HG03571 (cell line): ENCODE measurements around the gene CEACAM8.
"Not testable (repeated sequence)": the region's sequence is repeated elsewhere in the genome, so short reads cannot be mapped to it uniquely, and the experiment has no call there.

Source experiments
- ATAC-seq: cut with Tn5 transposase; IDR thresholded peaks from one replicate; pipeline ENCODE4 v1.9.1; 2021; ENCODE audit not compliant: unreplicated experiment

CEACAM8 gene

DNA sequence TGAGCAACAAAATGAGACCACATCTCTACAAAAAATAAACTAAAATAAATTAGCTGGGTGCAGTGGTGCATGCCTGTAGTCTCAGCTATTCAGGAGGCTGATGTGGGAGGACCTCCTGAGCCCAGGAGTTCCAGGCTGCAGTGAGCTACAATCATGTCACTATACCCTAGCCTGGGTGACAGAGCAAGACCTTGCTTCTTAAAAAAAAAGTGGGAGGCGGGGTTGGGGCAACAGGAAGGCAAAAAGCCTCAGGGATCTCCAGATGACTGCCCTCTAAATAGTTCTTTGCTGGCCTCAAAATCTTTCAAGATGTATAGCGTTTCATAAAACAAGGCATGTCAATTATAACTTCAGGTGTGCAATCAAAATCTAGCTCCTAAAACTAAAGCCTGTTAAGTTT lies 18.5 kb downstream of the CEACAM8 start:
- no peak for ATAC-seq

DNA sequence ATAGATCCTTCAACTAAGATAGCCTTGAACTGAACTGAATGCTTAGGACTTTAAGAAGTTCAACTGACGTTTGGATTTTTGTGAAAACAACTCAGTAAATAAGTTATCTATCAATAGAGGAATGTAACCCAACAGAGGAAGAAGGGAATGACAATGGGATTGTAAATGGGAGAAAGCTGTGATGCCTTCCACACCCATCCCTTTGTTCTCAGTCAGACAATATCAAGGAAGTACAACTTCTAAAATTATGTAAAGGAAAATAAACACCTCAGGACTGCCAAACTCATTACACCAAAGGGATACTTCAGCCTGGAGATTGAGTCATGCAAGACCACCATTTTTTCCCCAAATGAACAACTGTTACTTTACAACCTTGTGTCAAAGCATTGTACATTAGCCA lies 21.1 kb downstream of the CEACAM8 start:
- no peak for ATAC-seq

DNA sequence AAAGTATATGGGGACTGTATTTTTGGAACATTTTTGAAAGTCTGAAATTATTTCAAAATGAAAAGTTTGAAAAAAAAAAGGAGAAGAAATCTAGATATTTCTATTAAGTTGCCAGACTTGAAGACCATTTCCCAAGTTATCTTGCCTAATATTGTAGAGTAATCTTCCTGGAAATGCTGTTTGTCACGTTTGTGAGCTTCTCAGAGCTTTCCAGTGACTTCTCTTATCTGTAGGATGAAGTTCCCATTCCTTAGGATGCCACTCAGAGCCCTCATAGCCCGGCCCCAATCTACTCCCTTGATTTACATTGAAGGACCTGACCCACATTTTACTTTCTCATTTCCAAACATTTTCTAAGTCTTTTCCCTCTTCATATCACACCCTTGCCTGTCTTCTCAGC lies 23.6 kb downstream of the CEACAM8 start:
- no peak for ATAC-seq

DNA sequence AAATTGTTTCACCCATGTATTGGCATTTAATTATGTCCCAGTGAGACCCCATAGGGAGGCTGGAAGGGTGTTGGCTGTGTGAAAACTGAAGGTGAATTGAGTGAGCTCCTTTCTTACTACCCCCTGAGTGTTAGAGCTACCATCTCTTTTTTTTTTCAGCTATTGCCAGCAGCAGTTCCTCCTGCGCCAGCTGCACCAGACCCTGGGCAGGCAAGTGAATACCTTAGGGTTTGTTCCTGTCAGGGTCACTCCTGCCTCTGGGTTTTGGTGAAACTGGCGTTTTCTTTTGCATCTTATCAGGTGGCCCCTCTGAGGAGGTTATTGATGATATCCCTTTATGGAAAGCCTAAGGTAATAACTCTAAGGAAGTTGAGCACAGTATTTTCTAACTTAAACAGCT lies 25.5 kb downstream of the CEACAM8 start:
- ATAC-seq: no peak

DNA sequence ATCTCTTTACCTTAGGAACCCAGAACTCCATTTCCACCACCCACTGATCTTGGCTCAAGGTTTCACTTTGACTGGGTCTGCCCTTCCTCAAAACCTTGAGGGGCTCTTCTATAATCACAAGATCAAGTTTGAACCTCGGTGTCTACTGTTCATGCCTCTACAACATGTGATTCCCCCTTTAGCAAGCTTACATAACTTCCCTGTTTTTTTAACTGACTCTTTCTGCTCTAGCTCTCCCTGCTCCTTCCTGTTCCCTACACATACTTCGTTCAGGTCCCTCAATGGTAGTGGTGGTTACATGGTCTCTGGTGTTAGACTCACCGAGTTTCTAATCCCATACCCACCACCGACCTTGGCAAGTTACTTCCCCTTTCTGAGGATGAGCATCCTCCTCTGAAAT lies 26.7 kb downstream of the CEACAM8 start:
- ATAC-seq: no peak

DNA sequence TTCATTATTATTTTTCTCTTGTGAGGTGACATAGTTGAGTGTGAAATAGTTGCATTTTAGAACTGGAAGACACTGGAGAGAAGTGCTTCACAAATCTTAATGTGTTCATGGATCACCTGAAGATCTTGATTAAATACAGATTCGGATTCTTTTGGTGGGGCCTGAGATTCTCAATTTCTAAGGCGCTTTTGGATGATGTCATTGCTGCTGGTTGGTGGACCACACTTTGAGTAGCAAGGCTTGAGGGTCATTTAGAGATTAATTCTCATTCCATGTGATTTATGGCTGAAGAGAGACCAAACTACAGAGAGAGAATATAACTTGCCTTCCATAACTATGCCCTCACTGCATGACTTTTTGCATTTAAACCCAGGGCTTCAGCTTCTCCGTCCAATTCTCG lies 27.2 kb downstream of the CEACAM8 start:
- ATAC-seq: no peak

DNA sequence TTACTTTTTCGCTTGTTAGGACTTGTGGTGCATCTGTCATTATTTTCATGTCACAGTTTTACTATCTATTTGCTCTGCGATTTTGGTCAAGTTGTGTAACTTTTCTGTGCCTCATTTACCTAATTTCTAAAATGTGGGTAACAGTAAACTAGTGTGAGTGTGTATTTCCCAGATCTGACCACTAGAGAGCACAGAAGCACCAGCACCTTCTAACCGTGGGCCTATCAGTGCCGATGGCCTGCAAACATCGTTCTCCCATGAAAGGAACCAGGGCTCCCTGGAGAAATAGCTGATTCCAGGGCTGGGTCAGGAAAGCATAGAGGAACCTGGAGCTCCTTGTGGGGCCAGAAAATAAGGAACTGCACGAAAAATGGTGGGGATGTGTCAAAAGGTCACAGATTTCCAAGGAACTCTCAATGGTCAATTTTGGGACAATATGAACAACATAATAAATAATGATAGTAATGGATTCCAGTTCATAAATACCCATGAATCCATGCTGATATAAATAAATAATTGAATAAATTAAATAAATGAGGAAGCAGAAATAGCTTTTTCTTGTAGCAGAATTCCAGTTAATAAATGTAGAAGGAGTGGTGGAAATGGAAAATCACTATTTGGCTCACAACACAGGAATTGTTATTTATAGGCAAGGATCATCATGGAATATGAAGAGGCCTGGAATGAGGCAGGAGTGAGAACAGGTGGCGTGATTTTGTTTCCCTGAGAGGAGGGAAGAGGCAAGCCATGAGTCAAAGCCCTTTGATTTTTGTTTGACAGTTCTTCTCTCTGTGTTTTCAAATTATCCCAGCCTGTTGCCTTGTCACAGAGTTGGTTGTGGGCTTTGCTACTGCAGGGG lies 31.1 kb downstream of the CEACAM8 start:
- ATAC-seq: no peak

DNA sequence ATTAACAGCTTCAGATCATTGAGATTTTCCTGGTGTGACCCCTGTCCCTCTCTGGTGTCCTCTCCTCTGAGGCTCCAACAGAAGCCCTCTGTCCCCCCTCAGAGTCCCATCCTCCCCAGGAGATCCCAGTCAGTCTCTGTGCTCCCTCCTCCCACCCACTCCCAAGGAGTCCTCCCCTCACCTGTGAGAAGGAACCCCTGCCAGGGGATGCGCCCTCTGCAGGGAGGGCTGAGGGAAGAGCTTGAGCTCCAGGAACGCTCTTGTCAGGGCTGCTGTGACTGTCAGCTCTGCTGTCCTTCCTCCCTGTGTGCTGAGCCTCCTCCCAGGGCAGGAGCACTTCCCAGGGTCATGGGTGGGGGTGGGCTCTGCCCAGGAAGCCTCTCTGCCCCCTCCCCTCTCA lies 33.2 kb downstream of the CEACAM8 start:
- ATAC-seq: no peak

DNA sequence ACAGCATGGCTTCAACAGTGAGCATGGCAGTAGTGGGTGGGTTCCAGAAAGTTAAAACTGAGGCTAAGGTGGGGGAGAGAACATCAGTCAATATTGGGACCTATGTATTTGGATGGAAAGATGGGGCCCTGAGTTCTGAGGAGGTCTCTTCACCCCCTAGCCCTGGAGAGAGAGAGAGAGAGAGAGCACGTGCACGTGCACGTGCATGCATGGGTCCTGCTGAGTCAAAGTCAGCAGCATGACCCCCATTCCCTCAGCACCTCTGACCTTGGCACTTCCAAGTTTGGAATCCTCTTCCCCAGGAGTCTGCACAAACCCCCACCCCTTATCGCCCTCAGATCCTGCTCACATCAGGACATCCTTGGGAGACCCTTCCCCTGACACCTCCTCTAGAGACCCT lies 34.0 kb downstream of the CEACAM8 start:
- ATAC-seq: no peak

DNA sequence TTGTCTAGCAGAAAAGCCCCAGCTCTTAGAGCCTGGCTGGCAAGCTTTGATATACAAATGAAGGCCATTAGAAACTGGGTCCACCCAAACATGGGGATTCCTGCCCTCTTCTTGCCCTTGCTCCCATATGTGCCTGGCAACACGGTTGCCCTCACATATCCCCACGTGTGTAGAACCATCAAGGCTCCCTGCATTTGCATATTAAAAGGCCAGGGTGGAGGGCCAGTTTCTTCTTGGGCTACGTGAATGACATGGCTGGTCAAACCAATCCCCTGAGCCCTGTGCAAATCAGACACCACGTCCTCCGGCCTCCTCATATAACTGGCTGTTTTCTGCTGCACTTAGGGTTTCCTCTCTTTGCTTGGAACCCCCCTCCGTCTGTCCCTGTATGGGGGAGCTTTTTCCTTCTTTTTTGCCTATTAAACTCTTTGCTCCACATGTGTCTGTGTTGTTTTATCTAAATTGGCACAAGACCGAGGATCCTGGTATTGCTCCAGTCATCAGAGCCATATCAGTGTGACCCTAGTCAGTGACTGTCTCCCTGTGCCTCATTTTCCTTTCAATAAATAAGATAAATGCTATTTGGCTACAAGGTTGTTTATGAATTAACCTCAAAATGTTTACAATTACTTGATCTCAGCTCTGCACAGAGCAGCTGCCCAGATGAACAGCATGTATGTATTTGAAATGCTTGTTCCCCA lies 36.1 kb downstream of the CEACAM8 start:
- no peak for ATAC-seq

DNA sequence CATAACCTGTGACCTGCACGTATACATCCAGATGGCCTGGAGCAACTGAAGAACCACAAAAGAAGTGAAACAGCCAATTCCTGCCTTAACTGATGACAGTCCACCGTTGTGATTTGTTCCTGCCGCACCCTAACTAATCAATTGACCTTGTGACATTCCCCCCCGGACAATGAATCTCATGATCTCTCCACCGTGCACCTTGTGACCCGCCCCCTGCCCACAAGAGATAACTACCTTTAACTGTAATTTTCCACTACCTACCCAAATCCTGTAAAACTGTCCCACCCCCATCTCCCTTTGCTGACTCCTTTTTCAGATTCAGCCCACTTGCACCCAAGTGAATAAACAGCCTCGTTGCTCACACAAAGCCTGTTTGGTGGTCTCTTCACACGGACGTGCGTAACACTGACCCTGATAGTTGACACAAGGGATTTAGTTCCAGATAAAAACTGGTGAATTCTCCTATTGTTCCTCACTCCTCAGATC lies 37.3 kb downstream of the CEACAM8 start:
- not testable (repeated sequence) for ATAC-seq

DNA sequence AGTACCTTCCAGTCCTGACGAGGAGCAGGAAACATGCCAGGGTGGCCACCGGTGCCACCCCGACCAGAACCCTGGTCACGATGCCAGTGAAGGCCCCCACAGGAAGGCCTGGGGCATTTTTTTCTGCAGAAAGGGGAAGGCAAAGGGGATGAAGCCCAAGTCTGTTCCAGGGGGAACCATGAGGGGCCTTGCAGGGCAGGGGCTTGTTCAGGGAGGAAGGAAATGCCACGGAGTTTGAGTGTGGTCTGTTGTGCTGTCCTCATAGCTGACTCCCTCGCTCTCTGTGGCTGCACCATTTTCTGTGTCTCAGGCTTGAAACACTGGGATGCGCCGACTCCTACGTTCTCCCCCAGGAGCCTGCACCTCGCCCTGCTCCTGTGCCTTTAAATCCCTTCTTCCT lies 38.9 kb downstream of the CEACAM8 start:
- ATAC-seq: no peak

DNA sequence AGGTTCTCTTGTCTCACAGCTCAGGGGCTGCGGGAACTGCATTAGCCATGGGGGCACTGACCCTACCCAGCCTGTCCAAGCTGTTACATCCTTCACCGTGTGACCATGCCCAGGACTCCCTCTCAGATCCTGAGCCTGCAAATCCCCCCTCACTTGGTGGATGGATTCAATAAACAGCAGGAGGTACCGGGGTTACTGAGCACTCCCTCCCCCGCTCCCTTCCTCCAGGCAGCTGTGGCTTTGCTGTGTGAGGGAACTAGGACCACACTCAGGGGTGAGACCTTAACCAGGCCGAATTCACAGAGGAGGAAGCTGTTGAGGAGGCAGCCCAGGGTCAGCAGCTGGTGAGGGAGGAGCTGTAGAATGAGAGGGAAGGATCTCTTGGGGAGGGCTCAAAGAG lies 39.4 kb downstream of the CEACAM8 start:
- no peak for ATAC-seq

DNA sequence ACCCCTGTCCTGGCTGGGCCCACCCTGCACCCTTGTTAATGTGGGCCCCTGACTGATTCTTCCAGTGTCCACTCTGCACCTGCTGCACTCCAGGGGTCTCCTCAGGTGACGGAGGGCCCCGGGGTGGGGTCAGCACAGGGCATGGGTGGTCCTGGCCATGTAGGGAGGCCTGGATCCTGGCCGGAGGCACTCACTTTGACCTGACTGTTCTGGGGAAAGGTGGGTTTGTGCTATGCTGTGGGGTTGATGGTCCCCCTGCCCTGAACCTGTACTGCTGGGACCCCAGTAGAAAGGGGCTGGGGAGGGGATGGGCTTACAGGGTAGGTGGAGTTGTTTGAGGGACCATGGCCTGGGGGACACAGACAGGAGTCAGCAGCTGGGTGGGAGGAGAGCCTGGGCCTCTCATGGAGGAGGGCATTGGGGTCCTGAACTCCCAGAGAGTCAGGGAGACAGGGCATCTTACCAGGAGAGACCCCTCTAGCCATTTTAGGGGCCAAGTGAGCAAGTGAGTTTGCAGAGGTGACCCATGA lies 40.6 kb downstream of the CEACAM8 start:
- ATAC-seq: no peak

DNA sequence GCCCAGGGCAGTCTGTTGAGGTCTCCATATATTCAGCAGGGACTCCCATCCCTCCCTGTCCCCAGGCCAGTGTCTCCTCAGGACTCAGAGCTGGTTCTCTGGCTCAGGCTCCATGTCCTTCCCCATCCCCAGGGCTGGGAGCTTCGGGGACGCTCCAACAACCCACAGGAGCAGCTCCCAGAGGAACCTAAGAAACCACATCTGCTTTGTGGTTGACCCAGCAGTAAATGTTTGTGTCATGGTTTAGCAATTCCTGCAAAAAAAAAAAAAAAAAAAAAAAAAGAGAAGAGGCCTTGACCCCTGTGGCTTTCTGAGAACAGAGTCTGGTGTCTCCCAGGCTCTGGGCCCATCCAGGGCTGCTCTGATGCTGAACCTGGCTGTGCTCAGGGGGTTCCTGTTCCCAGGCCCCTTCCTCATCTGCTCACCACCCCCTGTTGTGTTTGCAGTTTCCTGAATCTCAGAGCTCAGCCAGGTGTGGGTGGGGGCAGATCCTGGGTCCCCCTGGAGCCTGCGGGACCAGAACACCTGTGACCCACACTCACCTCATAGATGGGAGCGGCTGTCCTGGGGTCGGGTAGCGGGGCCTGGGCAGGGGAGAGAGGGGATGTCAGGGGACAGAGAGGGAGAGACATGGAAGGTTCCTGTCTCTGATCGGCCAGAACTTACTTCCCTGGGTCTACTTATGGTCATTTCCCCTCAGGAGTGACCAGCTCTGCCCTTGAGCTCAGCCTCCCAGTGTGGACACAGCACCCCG lies 41.3 kb downstream of the CEACAM8 start:
- no peak for ATAC-seq

DNA sequence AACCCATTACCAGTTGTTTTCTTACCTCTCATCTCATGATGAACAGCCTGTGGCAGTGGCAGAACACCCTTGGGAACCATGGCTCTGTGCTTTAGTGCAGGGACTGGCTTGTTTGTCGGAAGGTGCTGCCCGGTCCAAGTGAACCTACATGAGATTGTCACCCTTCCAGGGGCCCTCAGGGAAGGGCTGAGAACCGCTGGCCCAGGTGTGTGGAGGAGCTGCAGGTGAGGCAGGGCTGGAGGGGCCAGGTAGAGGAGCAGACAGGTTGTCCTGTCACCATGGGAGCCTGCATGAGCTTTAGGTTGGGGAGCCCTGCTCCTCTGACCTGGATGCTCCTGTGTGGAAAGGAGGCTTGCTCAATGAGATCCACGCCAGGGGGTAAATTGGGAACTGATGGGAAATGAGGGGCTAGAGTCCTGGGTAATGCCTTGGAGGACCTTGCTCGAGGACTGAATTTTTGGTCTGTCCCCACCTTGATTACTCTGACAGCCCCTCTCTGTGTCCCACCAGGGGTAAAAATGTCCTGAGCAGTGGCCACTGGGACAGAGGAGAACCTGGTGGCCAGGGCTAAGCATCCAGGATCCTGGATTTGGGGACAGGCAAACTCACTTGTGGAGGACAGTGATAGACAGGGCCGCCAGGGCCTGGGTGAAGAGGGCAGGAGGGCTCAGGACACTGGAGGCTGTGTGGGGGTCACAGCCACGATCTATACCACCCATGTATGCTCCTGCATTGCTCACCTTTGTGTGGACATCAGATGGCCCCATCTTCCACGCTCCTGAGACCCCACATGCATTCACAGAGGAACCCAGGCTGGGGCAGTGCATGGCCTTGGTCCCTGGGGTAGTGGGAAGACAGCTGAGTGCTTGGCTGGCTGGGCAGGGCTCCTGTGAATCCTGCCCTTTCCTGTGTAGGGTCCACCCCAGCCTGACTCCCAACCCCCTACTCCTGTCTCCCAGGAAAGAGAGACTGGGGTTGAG lies 42.3 kb downstream of the CEACAM8 start:
- ATAC-seq: no peak

DNA sequence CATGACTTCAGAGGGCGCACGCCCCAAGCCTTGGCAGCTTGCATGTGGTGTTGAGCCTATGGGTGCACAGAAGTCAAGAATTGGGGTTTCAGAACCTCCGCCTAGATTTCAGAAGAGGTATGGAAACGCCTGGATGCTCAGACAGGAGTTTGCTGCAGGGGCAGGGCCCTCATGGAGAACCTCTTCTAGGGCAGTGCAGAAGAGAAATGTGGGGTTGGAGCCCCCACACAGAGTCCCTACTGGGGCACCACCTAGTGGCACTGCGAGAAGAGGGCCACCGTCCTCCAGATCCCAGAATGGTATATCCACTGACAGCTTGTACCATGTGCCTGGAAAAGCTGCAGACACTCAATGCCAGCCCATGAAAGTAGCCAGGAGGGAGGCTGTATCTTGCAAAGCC lies 44.2 kb downstream of the CEACAM8 start:
- not testable (repeated sequence) for ATAC-seq

DNA sequence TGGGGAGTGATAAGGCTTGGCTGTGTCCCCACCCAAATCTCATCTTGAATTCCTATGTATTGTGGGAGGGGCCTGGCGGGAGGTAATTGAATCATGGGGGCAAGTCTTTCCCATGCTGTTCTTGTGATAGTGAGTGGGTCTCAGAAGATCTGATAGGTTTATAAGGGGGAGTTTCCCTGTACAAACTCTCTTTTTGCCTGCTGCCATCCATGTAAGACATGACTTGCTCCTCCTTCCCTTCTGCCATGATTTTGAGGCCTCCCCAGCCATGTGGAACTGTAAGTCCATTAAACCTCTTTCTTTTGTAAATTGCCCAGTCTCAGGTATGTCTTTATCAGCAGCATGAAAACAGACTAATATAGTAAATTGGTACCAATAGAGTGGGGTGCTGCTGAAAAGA lies 45.7 kb downstream of the CEACAM8 start:
- ATAC-seq: not testable (repeated sequence)

DNA sequence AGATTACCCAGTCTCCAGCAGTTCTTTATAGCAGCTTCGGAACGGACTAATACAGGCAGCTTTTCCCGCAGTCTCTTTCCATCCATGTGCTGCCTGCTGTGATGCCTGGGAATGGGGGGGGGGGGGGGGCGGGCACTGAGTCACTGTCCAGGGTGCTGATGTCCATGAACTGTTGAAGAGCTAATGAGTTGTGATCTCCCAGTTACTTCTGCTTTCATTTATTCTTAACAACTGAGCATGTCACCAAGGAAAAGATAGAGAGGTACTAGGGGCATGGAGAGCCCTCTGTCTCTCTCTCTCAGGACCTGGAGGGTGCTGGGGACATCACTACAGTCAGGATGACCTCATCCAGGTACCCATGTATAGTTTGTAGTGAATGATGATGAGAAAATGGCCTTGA lies 46.2 kb downstream of the CEACAM8 start:
- no peak for ATAC-seq

DNA sequence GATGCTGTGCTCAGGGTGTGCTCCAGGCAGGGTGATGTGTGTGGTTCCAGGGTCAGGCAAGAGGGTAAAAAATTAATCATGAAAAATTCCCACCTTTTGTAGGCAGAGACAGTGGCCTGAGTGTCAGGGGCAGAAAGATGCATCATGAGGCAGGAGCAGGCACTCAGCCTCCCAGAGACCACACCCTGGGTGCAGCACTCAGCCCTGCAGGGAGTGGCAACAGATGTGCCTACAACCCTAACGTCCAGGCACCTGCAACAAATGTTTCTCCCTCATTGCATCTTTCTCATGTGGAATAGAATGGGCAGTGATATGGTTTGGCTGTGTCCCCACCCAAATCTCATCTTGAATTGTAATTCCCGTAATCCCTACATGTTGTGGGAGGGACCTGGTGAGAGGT lies 46.8 kb downstream of the CEACAM8 start:
- no peak for ATAC-seq
